Measurements from ENCODE around the gene AGAP1. TPM values are rescaled to one million over a fixed set of nuclear protein-coding genes. Genes with fewer than 3 reads are reported as not detected.

AGAP1 gene
- total RNA-seq, 1 donor from 2014 or later, result 33.7 TPM

DNA sequence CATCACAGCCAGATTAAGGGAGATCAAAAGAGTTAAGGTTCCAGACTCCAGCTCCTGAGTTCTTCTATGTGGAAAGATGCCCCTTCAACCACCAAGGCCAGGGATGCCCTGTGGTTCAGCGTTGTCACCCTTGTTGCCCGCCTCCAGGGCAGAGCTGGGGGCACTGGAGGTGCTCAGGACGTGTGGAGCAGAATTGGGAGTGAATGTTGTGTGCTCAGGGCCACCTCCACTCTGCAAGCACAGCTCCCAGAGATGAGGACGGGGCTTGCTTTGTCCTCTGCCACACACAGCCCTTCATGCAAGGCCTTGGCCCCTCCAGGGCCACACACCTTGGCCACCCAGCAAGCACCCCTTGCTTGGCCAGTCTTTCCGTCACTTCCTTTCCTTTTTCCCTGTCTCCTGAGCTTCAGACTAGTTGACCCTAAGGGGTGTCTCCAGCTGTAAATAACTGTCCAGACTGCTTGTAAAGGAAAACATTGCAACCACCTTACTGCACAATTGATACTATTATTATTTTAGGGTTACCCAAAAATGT is 103.3 kb downstream of the AGAP1 start:
- no peak for DNase-seq (ENCODE audit: low read depth)
- no peaks in the 10 kb centered on the region for H3K27me3 ChIP-seq (ENCODE audit: control insufficient read depth, insufficient read depth, low read length)
- H3K36me3 ChIP-seq (ENCODE audit: control insufficient read depth, insufficient read depth, low read length), result no peaks in the 10 kb centered on the region
- no peak overlapping the region for H3K4me3 ChIP-seq (ENCODE audit: low read depth, low read length)
- TF ChIP-seq, protein P1, sequence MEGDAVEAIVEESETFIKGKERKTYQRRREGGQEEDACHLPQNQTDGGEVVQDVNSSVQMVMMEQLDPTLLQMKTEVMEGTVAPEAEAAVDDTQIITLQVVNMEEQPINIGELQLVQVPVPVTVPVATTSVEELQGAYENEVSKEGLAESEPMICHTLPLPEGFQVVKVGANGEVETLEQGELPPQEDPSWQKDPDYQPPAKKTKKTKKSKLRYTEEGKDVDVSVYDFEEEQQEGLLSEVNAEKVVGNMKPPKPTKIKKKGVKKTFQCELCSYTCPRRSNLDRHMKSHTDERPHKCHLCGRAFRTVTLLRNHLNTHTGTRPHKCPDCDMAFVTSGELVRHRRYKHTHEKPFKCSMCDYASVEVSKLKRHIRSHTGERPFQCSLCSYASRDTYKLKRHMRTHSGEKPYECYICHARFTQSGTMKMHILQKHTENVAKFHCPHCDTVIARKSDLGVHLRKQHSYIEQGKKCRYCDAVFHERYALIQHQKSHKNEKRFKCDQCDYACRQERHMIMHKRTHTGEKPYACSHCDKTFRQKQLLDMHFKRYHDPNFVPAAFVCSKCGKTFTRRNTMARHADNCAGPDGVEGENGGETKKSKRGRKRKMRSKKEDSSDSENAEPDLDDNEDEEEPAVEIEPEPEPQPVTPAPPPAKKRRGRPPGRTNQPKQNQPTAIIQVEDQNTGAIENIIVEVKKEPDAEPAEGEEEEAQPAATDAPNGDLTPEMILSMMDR (IDR thresholded peaks at IDR 0.05; ENCODE audit: insufficient read depth, low read length, poor library complexity, severe bottlenecking), result no peak

DNA sequence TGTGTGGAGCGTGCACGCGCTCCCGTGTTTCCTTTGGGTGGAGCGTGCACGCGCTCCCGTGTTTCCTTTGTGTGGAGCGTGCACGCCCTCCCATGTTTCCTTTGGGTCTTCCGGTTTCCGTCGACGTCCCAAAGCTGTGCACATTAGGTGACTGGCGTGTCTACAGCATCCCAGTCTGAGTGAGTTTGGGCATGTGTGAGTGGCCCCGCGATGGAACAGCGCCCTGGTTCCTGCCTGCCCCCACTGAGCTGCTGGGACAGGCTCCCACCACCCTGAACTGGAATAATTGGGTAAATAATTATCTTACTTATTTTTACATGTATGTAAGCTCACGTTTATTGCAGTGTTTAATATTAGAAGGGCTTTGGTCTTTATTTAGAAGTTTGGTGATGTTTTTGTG is 104.2 kb downstream of the AGAP1 start:
- Histone ChIP-seq H3K4me3 (ENCODE audit: low read depth, low read length) (no peak overlapping the region), H3K36me3 (ENCODE audit: control insufficient read depth, insufficient read depth, low read length) (no peaks in the 10 kb centered on the region), H3K27me3 (ENCODE audit: control insufficient read depth, insufficient read depth, low read length) (no peaks in the 10 kb centered on the region)
- DNase-seq (ENCODE audit: low read depth), result no peak
- TF ChIP-seq, protein P1 (IDR thresholded peaks at IDR 0.05; ENCODE audit: insufficient read depth, low read length, poor library complexity, severe bottlenecking), result no peak

DNA sequence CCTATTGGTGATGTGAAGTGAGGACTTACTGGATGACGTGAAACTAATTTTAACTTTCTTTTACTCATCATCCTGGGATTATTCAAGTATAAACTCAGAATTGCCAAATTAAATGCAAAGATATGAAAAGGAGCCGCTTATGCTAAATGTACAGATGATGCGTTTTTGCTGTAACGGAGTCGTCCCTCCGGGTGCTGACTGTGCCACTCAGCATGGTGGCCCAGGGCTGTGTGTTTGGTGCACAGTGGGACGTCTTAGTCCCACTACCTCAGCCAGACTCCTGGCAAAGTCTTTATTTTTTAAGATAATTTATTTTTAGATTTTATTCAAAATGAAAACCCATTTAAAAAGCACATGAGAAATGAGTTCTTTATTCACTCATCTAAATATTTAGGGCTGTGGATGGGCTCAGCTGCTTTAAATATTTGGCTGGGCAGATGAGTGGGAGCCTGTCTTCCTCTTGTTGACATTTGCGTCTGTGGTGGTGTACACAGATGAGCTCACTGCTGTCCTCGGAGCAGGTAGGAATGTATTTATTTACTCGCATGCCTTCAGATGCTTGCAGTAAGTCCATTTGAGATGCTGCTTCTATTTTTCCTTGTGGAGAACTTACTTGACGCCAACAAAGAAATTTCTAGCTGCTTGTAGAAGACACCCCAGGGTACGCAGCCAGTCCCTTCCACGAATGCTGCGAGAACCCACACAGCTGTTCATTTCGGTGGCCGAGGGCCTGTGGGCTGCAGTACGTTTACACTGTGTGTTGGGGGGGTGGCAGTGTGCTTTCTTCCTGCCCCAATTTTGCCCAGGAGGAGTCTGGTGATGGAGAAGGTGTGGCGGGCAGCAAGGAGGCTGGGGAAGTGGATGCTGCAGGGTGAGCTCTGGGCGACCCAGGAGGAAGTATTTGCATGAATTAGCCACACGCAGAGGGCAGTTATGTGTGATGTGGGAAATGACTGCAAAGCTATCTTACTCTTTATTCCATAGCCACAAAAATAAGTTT is 105.0 kb downstream of the AGAP1 start:
- Histone ChIP-seq H3K4me3 (ENCODE audit: low read depth, low read length) (no peak overlapping the region), H3K27me3 (ENCODE audit: control insufficient read depth, insufficient read depth, low read length) (no peaks in the 10 kb centered on the region), H3K36me3 (ENCODE audit: control insufficient read depth, insufficient read depth, low read length) (no peaks in the 10 kb centered on the region)
- TF ChIP-seq, protein P1 (IDR thresholded peaks at IDR 0.05; ENCODE audit: insufficient read depth, low read length, poor library complexity, severe bottlenecking), result no peak
- DNase-seq (ENCODE audit: low read depth), result no peak

DNA sequence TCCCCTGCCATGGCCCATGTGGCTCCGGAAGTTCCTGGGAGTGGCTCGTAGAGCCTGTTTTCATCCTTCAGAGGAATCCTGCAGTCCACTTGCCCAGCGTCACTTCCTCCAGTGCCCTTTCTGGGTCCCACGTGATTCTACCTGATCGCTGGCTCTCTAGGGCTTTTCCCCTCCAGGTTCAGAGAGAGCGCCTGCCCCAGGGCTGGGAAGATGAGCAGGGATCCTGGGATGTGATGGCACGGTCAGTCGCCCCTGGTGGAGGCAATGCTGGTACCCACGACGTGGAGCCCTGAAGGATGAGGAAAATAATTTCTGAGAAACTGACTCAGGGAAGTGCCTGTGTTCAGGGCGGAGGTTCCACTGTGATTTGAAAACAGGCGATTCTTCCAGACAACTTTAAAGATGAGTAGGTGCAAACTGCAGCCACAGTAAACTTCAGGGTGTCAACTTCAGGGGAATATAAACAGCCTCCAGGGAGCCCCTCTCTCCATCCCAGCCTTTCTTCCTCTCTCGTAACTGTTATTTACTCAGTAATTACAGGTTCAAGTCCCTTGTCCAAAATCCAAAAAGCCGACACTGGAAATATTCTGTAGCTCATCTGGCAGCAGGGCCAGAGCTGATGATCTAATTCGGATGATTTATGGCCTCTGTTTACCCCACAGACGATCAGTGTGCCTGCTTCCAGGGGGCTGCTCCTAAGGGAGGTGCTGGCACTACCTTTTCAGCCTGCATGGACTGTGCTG is 105.9 kb downstream of the AGAP1 start:
- no peaks in the 10 kb centered on the region for H3K36me3 ChIP-seq (ENCODE audit: control insufficient read depth, insufficient read depth, low read length)
- TF ChIP-seq, protein P1 (IDR thresholded peaks at IDR 0.05; ENCODE audit: insufficient read depth, low read length, poor library complexity, severe bottlenecking), result no peak
- no peaks in the 10 kb centered on the region for H3K27me3 ChIP-seq (ENCODE audit: control insufficient read depth, insufficient read depth, low read length)
- no peak overlapping the region for H3K4me3 ChIP-seq (ENCODE audit: low read depth, low read length)
- DNase-seq (ENCODE audit: low read depth), result no peak

DNA sequence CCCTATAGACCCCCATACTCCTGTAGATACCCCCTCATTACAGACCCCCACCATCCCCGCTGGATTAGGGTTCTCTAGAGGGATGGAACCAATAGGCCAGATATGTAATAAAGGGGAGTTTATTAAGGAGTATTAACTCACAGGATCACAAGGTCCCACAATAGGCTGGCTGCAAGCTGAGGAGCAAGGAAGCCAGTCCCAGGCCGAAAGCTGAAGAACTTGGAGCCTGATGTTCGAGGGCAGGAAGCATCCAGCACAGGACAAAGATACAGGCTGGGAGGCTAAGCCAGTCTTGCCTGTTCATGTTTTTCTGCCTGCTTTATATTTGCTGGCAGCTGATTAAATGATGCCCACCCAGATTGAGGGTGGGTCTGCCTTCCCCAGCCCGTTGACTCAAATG is 106.6 kb downstream of the AGAP1 start:
- TF ChIP-seq, protein P1 (IDR thresholded peaks at IDR 0.05; ENCODE audit: insufficient read depth, low read length, poor library complexity, severe bottlenecking), result no peak
- DNase-seq (ENCODE audit: low read depth), result no peak
- Histone ChIP-seq H3K27me3 (ENCODE audit: control insufficient read depth, insufficient read depth, low read length) (no peaks in the 10 kb centered on the region), H3K36me3 (ENCODE audit: control insufficient read depth, insufficient read depth, low read length) (no peaks in the 10 kb centered on the region), H3K4me3 (ENCODE audit: low read depth, low read length) (no peak overlapping the region)
